HEK293 (cell line): ENCODE measurements around the gene P3H4.

Experiments used
- CTCF ChIA-PET: fragments of 350-600 bp; formaldehyde crosslinking; extraction: SDS; loops from one replicate; lab custom pipeline; 2021; ENCODE audit warnings: antibody characterized with exemption; lab: Yijun Ruan, JAX
- POLR2A ChIA-PET: fragments of 300-600 bp; formaldehyde crosslinking; extraction: SDS; loops from one replicate; lab custom pipeline; 2020; ENCODE audit warnings: antibody characterized with exemption, inconsistent platforms; lab: Yijun Ruan, JAX
- H3K27ac ChIP-seq: fragments of 200-500 bp; sonication (Bioruptor generic); 2 replicates; pipeline ENCODE4 v1.5.1; 2014; ENCODE audit warnings: low read depth, low read length, control low read depth, inconsistent platforms; ENCODE audit errors: extremely low read depth
- H3K36me3 ChIP-seq, 2 experiments: fragments of 200-500 bp in 1 of 2; sonication (Bioruptor generic) in 1 of 2; 1 replicate in 1 of 2; 2 replicates in 1 of 2; pipeline ENCODE4 v1.5.1; 2014 to 2017; ENCODE audit warnings: inconsistent platforms in 2 of 2, low read length in 2 of 2; ENCODE audit not compliant: control insufficient read depth in 2 of 2, insufficient read depth in 1 of 2
- H3K4me1 ChIP-seq: fragments of 200-500 bp; sonication (Bioruptor generic); 2 replicates; pipeline ENCODE4 v1.5.1; 2014; ENCODE audit warnings: mild to moderate bottlenecking, low read length, inconsistent platforms; ENCODE audit not compliant: control insufficient read depth, insufficient read depth
- H3K4me3 ChIP-seq: 2 replicates; pipeline ENCODE4 v1.5.1; 2011; ENCODE audit warnings: low read depth, mild to moderate bottlenecking, control low read depth, low read length, moderate library complexity
- H3K9me3 ChIP-seq: fragments of 200-500 bp; sonication (Bioruptor generic); 2 replicates; pipeline ENCODE4 v1.5.1; 2014; ENCODE audit warnings: low read depth, low read length, inconsistent platforms; ENCODE audit not compliant: control insufficient read depth, insufficient read depth
- ATF2 ChIP-seq: fragments of 450-650 bp; formaldehyde crosslinking; IDR thresholded peaks from 2 replicates; pipeline ENCODE4 v1.5.1; 2016; ENCODE audit warnings: missing biosample characterization, missing genetic modification characterization, low read depth
- FEZF1 ChIP-seq: fragments of 450-650 bp; formaldehyde crosslinking; IDR thresholded peaks from 2 replicates; pipeline ENCODE4 v1.5.1; 2016; ENCODE audit warnings: missing biosample characterization, missing genetic modification characterization
- HOXD13 ChIP-seq: sonication (generic); formaldehyde crosslinking; IDR thresholded peaks from 2 replicates; pipeline ENCODE4 v1.8.0; 2022; ENCODE audit warnings: missing genetic modification reagents, borderline replicate concordance
- PRDM10 ChIP-seq: fragments of 450-650 bp; formaldehyde crosslinking; IDR thresholded peaks from 2 replicates; pipeline ENCODE4 v1.5.1; 2016; ENCODE audit warnings: missing biosample characterization, missing genetic modification characterization
- SCRT2 ChIP-seq: fragments of 450-650 bp; formaldehyde crosslinking; IDR thresholded peaks from 2 replicates; pipeline ENCODE4 v1.5.1; 2016; ENCODE audit warnings: missing biosample characterization, missing genetic modification characterization
- ZBTB20 ChIP-seq: fragments of 450-650 bp; formaldehyde crosslinking; IDR thresholded peaks from 2 replicates; pipeline ENCODE4 v1.5.1; 2016; ENCODE audit warnings: missing biosample characterization, missing genetic modification characterization
- ZFP69B ChIP-seq: fragments of 450-650 bp; formaldehyde crosslinking; IDR thresholded peaks from 2 replicates; pipeline ENCODE4 v1.5.1; 2016; ENCODE audit warnings: missing biosample characterization, missing genetic modification characterization
- ZNF121 ChIP-seq: fragments of 450-650 bp; formaldehyde crosslinking; IDR thresholded peaks from 2 replicates; pipeline ENCODE4 v1.5.1; 2016; ENCODE audit warnings: missing biosample characterization, missing genetic modification characterization
- ZNF138 ChIP-seq: fragments of 450-650 bp; formaldehyde crosslinking; IDR thresholded peaks from 2 replicates; pipeline ENCODE4 v1.5.1; 2016; ENCODE audit warnings: missing biosample characterization, missing genetic modification characterization, borderline replicate concordance
- ZNF157 ChIP-seq: fragments of 450-650 bp; formaldehyde crosslinking; IDR thresholded peaks from 2 replicates; pipeline ENCODE4 v1.5.1; 2016; ENCODE audit warnings: missing biosample characterization, missing genetic modification characterization
- ZNF292 ChIP-seq: fragments of 450-650 bp; formaldehyde crosslinking; IDR thresholded peaks from 2 replicates; pipeline ENCODE4 v1.5.1; 2016; ENCODE audit warnings: low read depth, missing biosample characterization, missing genetic modification characterization, borderline replicate concordance
- ZNF37A ChIP-seq: fragments of 450-650 bp; IDR thresholded peaks from 2 replicates; pipeline ENCODE4 v1.5.1; 2018; ENCODE audit warnings: missing biosample characterization, missing genetic modification characterization
- ZNF391 ChIP-seq: fragments of 450-650 bp; formaldehyde crosslinking; IDR thresholded peaks from 2 replicates; pipeline ENCODE4 v1.5.1; 2016; ENCODE audit warnings: low read depth, missing biosample characterization, missing genetic modification characterization, borderline replicate concordance
- ZNF426 ChIP-seq: fragments of 450-650 bp; formaldehyde crosslinking; IDR thresholded peaks from 2 replicates; pipeline ENCODE4 v1.5.1; 2017; ENCODE audit warnings: missing biosample characterization, missing genetic modification characterization, mild to moderate bottlenecking, inconsistent platforms, moderate library complexity
- ZNF530 ChIP-seq: fragments of 450-650 bp; formaldehyde crosslinking; IDR thresholded peaks from 2 replicates; pipeline ENCODE4 v1.5.1; 2016; ENCODE audit warnings: low read depth, missing biosample characterization, missing genetic modification characterization
- ZNF585B ChIP-seq: fragments of 450-650 bp; formaldehyde crosslinking; IDR thresholded peaks from 2 replicates; pipeline ENCODE4 v1.5.1; 2016; ENCODE audit warnings: missing biosample characterization, missing genetic modification characterization
- ZNF747 ChIP-seq: fragments of 450-650 bp; formaldehyde crosslinking; IDR thresholded peaks from 2 replicates; pipeline ENCODE4 v1.5.1; 2016; ENCODE audit warnings: missing biosample characterization, missing genetic modification characterization
- ZNF777 ChIP-seq: fragments of 450-650 bp; formaldehyde crosslinking; IDR thresholded peaks from 2 replicates; pipeline ENCODE4 v1.5.1; 2017; ENCODE audit warnings: missing biosample characterization, missing genetic modification characterization, borderline replicate concordance

The P3H4 gene

DNA sequence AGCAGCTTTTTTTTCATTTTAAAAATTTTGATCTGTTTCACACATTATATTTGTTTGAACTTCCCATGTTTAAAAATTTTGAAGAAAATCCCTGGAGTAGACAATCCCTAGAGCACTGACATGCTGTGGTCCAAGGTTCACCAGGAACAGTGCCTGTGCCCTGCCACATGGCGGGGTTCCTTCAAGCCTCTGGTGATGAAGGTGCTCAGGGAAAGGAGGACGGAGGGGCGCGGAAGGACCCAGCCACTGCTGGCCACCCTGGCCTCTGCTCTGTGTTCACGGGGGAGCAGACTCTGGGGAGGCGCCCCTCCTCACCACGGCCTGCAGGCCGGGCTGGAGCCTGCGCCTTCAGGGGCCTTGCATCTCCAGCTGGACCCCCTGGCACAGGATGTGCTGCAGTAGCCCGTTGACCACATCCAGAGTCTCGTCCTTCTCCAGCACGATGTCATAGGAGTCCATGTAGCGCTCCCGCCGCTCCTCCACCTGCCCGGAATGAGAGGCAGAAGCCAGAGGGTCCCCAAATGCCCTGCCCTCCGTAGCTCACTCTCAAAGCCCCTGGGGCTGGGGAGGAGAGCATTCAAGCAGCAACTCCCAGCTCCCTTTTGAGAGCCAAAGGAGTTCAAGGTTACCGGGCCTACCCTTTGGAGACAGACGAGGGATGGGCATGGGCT lies 13.6 kb upstream of the P3H4 start:
- Histone ChIP-seq H3K36me3 (peaks cover 40 to 90% of the 10 kb centered on the region in 2 experiments), H3K4me3 (no peak overlapping the region), H3K9me3 (no peaks in the 10 kb centered on the region), H3K27ac (no peak overlapping the region), H3K4me1 (no peaks in the 10 kb centered on the region)
- CTCF ChIA-PET = interaction anchor here (1.2 to 1.4 kb wide), 3 partner anchors 15 to 61 kb away, joined by 3 to 6 read pairs (median 4); no protein-coding TSS in a partner anchor
- POLR2A ChIA-PET = interaction anchor here (0.7 to 2.9 kb wide), 5 partner anchors 10 to 92 kb away, joined by 3 to 10 read pairs (median 5); partner anchors contain the start of genes KLHL10 and P3H4
- TF ChIP-seq ZNF426 (tag by site-specific recombination) (no peak), HOXD13 (CRISPR knock-in tag) (no peak), ZNF530 (tag by site-specific recombination) (no peak), ZNF747 (no peak), ZNF121 (tag by site-specific recombination) (no peak), ZNF292 (no peak), ZNF157 (tag by site-specific recombination) (no peak), ZNF777 (no peak), ZNF585B (tag by site-specific recombination) (no peak), ZNF391 (tag by site-specific recombination) (no peak), ZBTB20 (no peak), FEZF1 (tag by site-specific recombination) (no peak), ZFP69B (tag by site-specific recombination) (no peak), ZNF138 (tag by site-specific recombination) (no peak)
- TF ChIP-seq, all 188 proteins: peak for 0

GRCh38 chr17:41824086-41824485 lies 12.3 kb upstream of the P3H4 start:
- Histone ChIP-seq H3K9me3 (no peaks in the 10 kb centered on the region), H3K27ac (no peak overlapping the region), H3K4me3 (no peak overlapping the region), H3K4me1 (no peaks in the 10 kb centered on the region), H3K36me3 (peaks cover 27 to 90% of the 10 kb centered on the region in 2 experiments)
- ChIA-PET POLR2A (interaction anchor here (1.2 to 2.9 kb wide), 4 partner anchors 10 to 38 kb away, joined by 4 to 25 read pairs (median 6); partner anchors contain the start of genes FKBP10, JUP, KLHL10 and P3H4), CTCF (interaction anchor here (0.6 to 1.4 kb wide), 2 partner anchors 23 to 62 kb away, joined by 3 to 6 read pairs; no protein-coding TSS in a partner anchor)
- TF ChIP-seq PRDM10 (peak; percentile 77), ZNF37A (tag by site-specific recombination) (no peak)

GRCh38 chr17:41823580-41823979 lies 11.8 kb upstream of the P3H4 start:
- Histone ChIP-seq H3K36me3 (peaks cover 22 to 88% of the 10 kb centered on the region in 2 experiments), H3K9me3 (no peaks in the 10 kb centered on the region), H3K4me1 (no peaks in the 10 kb centered on the region), H3K27ac (no peak overlapping the region), H3K4me3 (no peak overlapping the region)
- peak; percentile 56; the same call in 1 of the 2 replicates for TF ChIP-seq SCRT2 (tag by site-specific recombination)
- no peak for TF ChIP-seq ATF2 (tag by site-specific recombination)
- CTCF ChIA-PET = interaction anchor here (0.6 to 1.4 kb wide), 2 partner anchors 22 to 63 kb away, joined by 3 to 6 read pairs; no protein-coding TSS in a partner anchor
- POLR2A ChIA-PET = interaction anchor here (1.2 to 2.9 kb wide), 5 partner anchors 9 to 135 kb away, joined by 4 to 25 read pairs (median 6); partner anchors contain the start of genes EIF1, FKBP10, JUP and KLHL10
